MM.1S (cell line): ENCODE data around the gene CCDC190.

ENCODE experiments used
- DNase-seq: peaks from one replicate; pipeline ENCODE4 v3.0.0-alpha.2; 2015
- H2AFZ ChIP-seq: fragments of 300-600 bp; sonication (generic); 2 replicates; pipeline ENCODE4 v1.6.0; 2016; ENCODE audit warnings: antibody characterized with exemption, low read length
- H3F3A ChIP-seq: fragments of 300-600 bp; sonication (generic); 2 replicates; pipeline ENCODE4 v1.6.1; 2016; ENCODE audit warnings: mild to moderate bottlenecking, antibody characterized with exemption, low read length, moderate library complexity, mixed read lengths; ENCODE audit not compliant: insufficient read depth
- H3K27ac ChIP-seq: fragments of 300-600 bp; sonication (generic); 2 replicates; pipeline ENCODE4 v1.5.1; 2016; ENCODE audit warnings: mild to moderate bottlenecking, low read length
- H3K27me3 ChIP-seq: fragments of 300-600 bp; sonication (generic); replicated peaks from 2 replicates; pipeline ENCODE4 v1.6.0; 2016; ENCODE audit warnings: low read length; ENCODE audit not compliant: insufficient read depth
- H3K36me3 ChIP-seq: fragments of 300-600 bp; sonication (generic); replicated peaks from 2 replicates; pipeline ENCODE4 v1.6.1; 2016; ENCODE audit warnings: mild to moderate bottlenecking, low read length, mixed read lengths; ENCODE audit not compliant: insufficient read depth
- H3K4me1 ChIP-seq: fragments of 300-600 bp; sonication (generic); 2 replicates; pipeline ENCODE4 v1.6.1; 2016; ENCODE audit warnings: low read length, mixed read lengths
- H3K4me2 ChIP-seq: fragments of 300-600 bp; sonication (generic); 2 replicates; pipeline ENCODE4 v1.6.0; 2016; ENCODE audit warnings: low read depth, low read length
- H3K4me3 ChIP-seq: fragments of 300-600 bp; sonication (generic); 2 replicates; pipeline ENCODE4 v1.5.1; 2016; ENCODE audit warnings: low read length, mixed read lengths
- H3K79me2 ChIP-seq: fragments of 300-600 bp; sonication (generic); 2 replicates; pipeline ENCODE4 v1.6.1; 2016; ENCODE audit warnings: mixed run types, low read length, mixed read lengths
- H3K9ac ChIP-seq: fragments of 300-600 bp; sonication (generic); 2 replicates; pipeline ENCODE4 v1.6.1; 2016; ENCODE audit warnings: low read length, mixed read lengths
- H3K9me2 ChIP-seq: fragments of 300-600 bp; sonication (generic); replicated peaks from 2 replicates; pipeline ENCODE4 v1.6.1; 2016; ENCODE audit warnings: mild to moderate bottlenecking, low read length, mixed read lengths; ENCODE audit not compliant: insufficient read depth
- H3K9me3 ChIP-seq: fragments of 300-600 bp; sonication (generic); replicated peaks from 2 replicates; pipeline ENCODE4 v1.6.1; 2016; ENCODE audit warnings: mild to moderate bottlenecking, low read length, mixed read lengths; ENCODE audit not compliant: insufficient read depth
- H4K20me1 ChIP-seq: fragments of 300-600 bp; sonication (generic); 2 replicates; pipeline ENCODE4 v1.6.1; 2016; ENCODE audit warnings: mild to moderate bottlenecking, low read length, moderate library complexity, mixed read lengths; ENCODE audit not compliant: insufficient read depth
- EZH2 ChIP-seq: fragments of 300-600 bp; sonication (generic); optimal IDR thresholded peaks from 2 replicates; pipeline ENCODE3; 2017; ENCODE audit warnings: low read depth, mild to moderate bottlenecking, antibody characterized with exemption, low read length, mixed read lengths
- EZH2phosphoT487 ChIP-seq: fragments of 300-600 bp; sonication (generic); IDR thresholded peaks from 2 replicates; pipeline ENCODE4 v1.6.1; 2018; ENCODE audit warnings: antibody characterized with exemption, low read length
- TF ChIP-seq, protein P1 (sequence below): fragments of 300-600 bp; sonication (generic); IDR thresholded peaks from 2 replicates; pipeline ENCODE4 v1.5.1; 2016; ENCODE audit warnings: antibody characterized with exemption, low read length, mixed read lengths

The CCDC190 gene

GRCh38 chr1:162904023-162904422 is 43.0 kb upstream of the CCDC190 start:
- no peak overlapping the region for H3K27ac ChIP-seq
- H3K79me2 ChIP-seq: no peaks in the 10 kb centered on the region
- TF ChIP-seq, protein P1, sequence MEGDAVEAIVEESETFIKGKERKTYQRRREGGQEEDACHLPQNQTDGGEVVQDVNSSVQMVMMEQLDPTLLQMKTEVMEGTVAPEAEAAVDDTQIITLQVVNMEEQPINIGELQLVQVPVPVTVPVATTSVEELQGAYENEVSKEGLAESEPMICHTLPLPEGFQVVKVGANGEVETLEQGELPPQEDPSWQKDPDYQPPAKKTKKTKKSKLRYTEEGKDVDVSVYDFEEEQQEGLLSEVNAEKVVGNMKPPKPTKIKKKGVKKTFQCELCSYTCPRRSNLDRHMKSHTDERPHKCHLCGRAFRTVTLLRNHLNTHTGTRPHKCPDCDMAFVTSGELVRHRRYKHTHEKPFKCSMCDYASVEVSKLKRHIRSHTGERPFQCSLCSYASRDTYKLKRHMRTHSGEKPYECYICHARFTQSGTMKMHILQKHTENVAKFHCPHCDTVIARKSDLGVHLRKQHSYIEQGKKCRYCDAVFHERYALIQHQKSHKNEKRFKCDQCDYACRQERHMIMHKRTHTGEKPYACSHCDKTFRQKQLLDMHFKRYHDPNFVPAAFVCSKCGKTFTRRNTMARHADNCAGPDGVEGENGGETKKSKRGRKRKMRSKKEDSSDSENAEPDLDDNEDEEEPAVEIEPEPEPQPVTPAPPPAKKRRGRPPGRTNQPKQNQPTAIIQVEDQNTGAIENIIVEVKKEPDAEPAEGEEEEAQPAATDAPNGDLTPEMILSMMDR: no peak
- TF ChIP-seq EZH2 (no peak), EZH2phosphoT487 (no peak)
- no peak overlapping the region for H3K9ac ChIP-seq
- no peak for DNase-seq
- no peaks in the 10 kb centered on the region for H3K36me3 ChIP-seq
- H3K4me1 ChIP-seq: no peaks in the 10 kb centered on the region
- no peaks in the 10 kb centered on the region for H3K9me3 ChIP-seq
- H2AFZ ChIP-seq: no peak overlapping the region
- H3K4me3 ChIP-seq: no peak overlapping the region
- no peaks in the 10 kb centered on the region for H4K20me1 ChIP-seq
- H3F3A ChIP-seq: no peaks in the 10 kb centered on the region
- no peaks in the 10 kb centered on the region for H3K27me3 ChIP-seq
- H3K9me2 ChIP-seq: no peaks in the 10 kb centered on the region
- H3K4me2 ChIP-seq: no peak overlapping the region

GRCh38 chr1:162903246-162903645 is 42.3 kb upstream of the CCDC190 start:
- Histone ChIP-seq H3K4me3 (no peak overlapping the region), H3K9me2 (no peaks in the 10 kb centered on the region), H2AFZ (no peak overlapping the region), H3K4me1 (no peaks in the 10 kb centered on the region), H3K4me2 (no peak overlapping the region), H3K9me3 (no peaks in the 10 kb centered on the region), H3K36me3 (no peaks in the 10 kb centered on the region), H3K27ac (no peak overlapping the region), H3F3A (no peaks in the 10 kb centered on the region), H3K9ac (no peak overlapping the region), H3K79me2 (no peaks in the 10 kb centered on the region), H3K27me3 (no peaks in the 10 kb centered on the region), H4K20me1 (no peaks in the 10 kb centered on the region)
- DNase-seq: no peak
- TF ChIP-seq EZH2 (no peak), EZH2phosphoT487 (no peak)
- TF ChIP-seq, protein P1: no peak

- Histone ChIP-seq H3K4me2 (no peak overlapping the region), H3K36me3 (no peaks in the 10 kb centered on the region), H2AFZ (no peak overlapping the region), H3K4me3 (no peak overlapping the region), H3K79me2 (no peaks in the 10 kb centered on the region), H3K9ac (no peak overlapping the region), H3K4me1 (no peaks in the 10 kb centered on the region), H3K27me3 (no peaks in the 10 kb centered on the region), H3K9me3 (no peaks in the 10 kb centered on the region), H4K20me1 (no peaks in the 10 kb centered on the region), H3K9me2 (no peaks in the 10 kb centered on the region), H3F3A (no peaks in the 10 kb centered on the region), H3K27ac (no peak overlapping the region)
- TF ChIP-seq, protein P1: no peak
- no peak for TF ChIP-seq EZH2phosphoT487
- no peak for TF ChIP-seq EZH2
- DNase-seq: no peak
Measured at GRCh38 chr1:162902416-162902815, 41.4 kb upstream of the CCDC190 start.
